Smooth muscle cell (in vitro differentiated cells): ENCODE data around the gene CRISPLD2. TPM values are rescaled to one million over a fixed set of nuclear protein-coding genes. Genes with fewer than 3 reads are reported as not detected.
A peak's percentile ranks its signal among the peaks of the same experiment; 100 is the strongest.

Experiments
- DNase-seq: peaks from one replicate; lab custom pipeline; 2025; ENCODE audit not compliant: unreplicated experiment; lab: John Stamatoyannopoulos, UW
- H2AFZ ChIP-seq: fragments of 200-600 bp; sonication (generic); 2 replicates; pipeline ENCODE4 v1.6.0; 2016; ENCODE audit warnings: antibody characterized with exemption, low read depth, mild to moderate bottlenecking
- H3F3A ChIP-seq: fragments of 200-600 bp; sonication (generic); 2 replicates; pipeline ENCODE4 v1.6.0; 2017; ENCODE audit warnings: antibody characterized with exemption, low read depth
- H3K27ac ChIP-seq: fragments of 200-600 bp; sonication (generic); 2 replicates; pipeline ENCODE4 v1.5.1; 2016; ENCODE audit warnings: low read depth, mild to moderate bottlenecking
- H3K27me3 ChIP-seq: fragments of 200-600 bp; sonication (generic); 2 replicates; pipeline ENCODE4 v1.6.1; 2016; ENCODE audit warnings: low read depth, mild to moderate bottlenecking
- H3K36me3 ChIP-seq: fragments of 200-600 bp; sonication (generic); 2 replicates; pipeline ENCODE4 v1.5.1; 2016; ENCODE audit warnings: low read depth
- H3K4me1 ChIP-seq: fragments of 200-600 bp; sonication (generic); 2 replicates; pipeline ENCODE4 v1.5.1; 2016; ENCODE audit warnings: low read depth
- H3K4me2 ChIP-seq: fragments of 200-600 bp; sonication (generic); 2 replicates; pipeline ENCODE4 v1.6.0; 2016; ENCODE audit warnings: mild to moderate bottlenecking
- H3K4me3 ChIP-seq: fragments of 200-600 bp; sonication (generic); 2 replicates; pipeline ENCODE4 v1.5.1; 2016; ENCODE audit warnings: mild to moderate bottlenecking
- H3K79me2 ChIP-seq: fragments of 200-600 bp; sonication (generic); 2 replicates; pipeline ENCODE4 v1.6.0; 2016; ENCODE audit warnings: low read depth, mild to moderate bottlenecking
- H3K9ac ChIP-seq: fragments of 200-600 bp; sonication (generic); 2 replicates; pipeline ENCODE4 v1.6.0; 2016; ENCODE audit warnings: low read depth
- H3K9me3 ChIP-seq: fragments of 200-600 bp; sonication (generic); replicated peaks from 2 replicates; pipeline ENCODE4 v1.5.1; 2016; ENCODE audit warnings: low read depth
- H4K20me1 ChIP-seq: fragments of 200-600 bp; sonication (generic); 2 replicates; pipeline ENCODE4 v1.6.0; 2016; ENCODE audit warnings: low read depth
- WGBS: methylation state at CpG from one replicate; pipeline ENCODE4 v1.1.7; 2016; ENCODE audit warnings: low lambda C conversion rate; 5-methylcytosine and 5-hydroxymethylcytosine counted together
- polyA plus RNA-seq: library from polyadenylated mRNA; unstranded; fragments of >200 nt; fragmentation: Nextera tagmentation; extraction: Ambion mirVana; gene quantifications from 2 replicates; pipeline ENCODE4 v1.2.1, GENCODE V29; 2016
- total RNA-seq: library from RNA; depleted of rRNA; stranded (reverse); fragments of >200 nt; gene quantifications from 2 replicates; pipeline ENCODE4 v1.2.3, GENCODE V29; 2014
- TF ChIP-seq, protein P1 (sequence below): fragments of 200-600 bp; sonication (generic); IDR thresholded peaks from 2 replicates; pipeline ENCODE4 v1.5.1; 2017; ENCODE audit warnings: borderline replicate concordance, mild to moderate bottlenecking, antibody characterized with exemption; ENCODE audit not compliant: insufficient read depth, poor library complexity, severe bottlenecking

CRISPLD2 gene
- total RNA-seq (63.1 and 104 TPM in 2 replicates), polyA plus RNA-seq (79.7 and 105 TPM in 2 replicates)

GRCh38 chr16:84819644-84820304 is at the start of gene CRISPLD2:
TSS of gene CRISPLD2 (plus strand) at chr16:84819985. CDS start at chr16:84838496, 18,511 bp downstream.
- Histone ChIP-seq H3K9ac (peak within 1 kb of the TSS; percentile 26), H3K27ac (peak within 1 kb of the TSS; percentile 95), H4K20me1 (peaks cover 32% of the 10 kb centered on the region), H3K36me3 (no peaks in the 10 kb centered on the region), H3K79me2 (peaks cover 50% of the 10 kb centered on the region), H3K27me3 (no peaks in the 10 kb centered on the region), H3K4me3 (peak within 1 kb of the TSS; percentile 66), H3F3A (peaks cover 10% of the 10 kb centered on the region), H3K9me3 (no peaks in the 10 kb centered on the region), H3K4me2 (peak within 1 kb of the TSS; percentile 97), H3K4me1 (no peaks in the 10 kb centered on the region), H2AFZ (no peak within 1 kb of the TSS)
- WGBS: 4% methylated on average over 32 of the region's 53 CpGs
- DNase-seq: peak; percentile 89
- TF ChIP-seq, protein P1, sequence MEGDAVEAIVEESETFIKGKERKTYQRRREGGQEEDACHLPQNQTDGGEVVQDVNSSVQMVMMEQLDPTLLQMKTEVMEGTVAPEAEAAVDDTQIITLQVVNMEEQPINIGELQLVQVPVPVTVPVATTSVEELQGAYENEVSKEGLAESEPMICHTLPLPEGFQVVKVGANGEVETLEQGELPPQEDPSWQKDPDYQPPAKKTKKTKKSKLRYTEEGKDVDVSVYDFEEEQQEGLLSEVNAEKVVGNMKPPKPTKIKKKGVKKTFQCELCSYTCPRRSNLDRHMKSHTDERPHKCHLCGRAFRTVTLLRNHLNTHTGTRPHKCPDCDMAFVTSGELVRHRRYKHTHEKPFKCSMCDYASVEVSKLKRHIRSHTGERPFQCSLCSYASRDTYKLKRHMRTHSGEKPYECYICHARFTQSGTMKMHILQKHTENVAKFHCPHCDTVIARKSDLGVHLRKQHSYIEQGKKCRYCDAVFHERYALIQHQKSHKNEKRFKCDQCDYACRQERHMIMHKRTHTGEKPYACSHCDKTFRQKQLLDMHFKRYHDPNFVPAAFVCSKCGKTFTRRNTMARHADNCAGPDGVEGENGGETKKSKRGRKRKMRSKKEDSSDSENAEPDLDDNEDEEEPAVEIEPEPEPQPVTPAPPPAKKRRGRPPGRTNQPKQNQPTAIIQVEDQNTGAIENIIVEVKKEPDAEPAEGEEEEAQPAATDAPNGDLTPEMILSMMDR: no peak

GRCh38 chr16:84773312-84773711 is 46.5 kb upstream of the CRISPLD2 start:
- no peak for DNase-seq
- Histone ChIP-seq H3K79me2 (peaks cover 13% of the 10 kb centered on the region), H3F3A (no peaks in the 10 kb centered on the region), H3K9me3 (no peaks in the 10 kb centered on the region), H4K20me1 (peaks cover 19% of the 10 kb centered on the region), H3K36me3 (peaks cover 17% of the 10 kb centered on the region), H3K4me2 (no peak overlapping the region), H3K4me3 (no peak overlapping the region), H3K27me3 (no peaks in the 10 kb centered on the region), H2AFZ (no peak overlapping the region), H3K4me1 (no peaks in the 10 kb centered on the region), H3K27ac (no peak overlapping the region), H3K9ac (no peak overlapping the region)
- TF ChIP-seq, protein P1: no peak
- WGBS: 91% methylated on average over 10 of the region's 10 CpGs

DNA sequence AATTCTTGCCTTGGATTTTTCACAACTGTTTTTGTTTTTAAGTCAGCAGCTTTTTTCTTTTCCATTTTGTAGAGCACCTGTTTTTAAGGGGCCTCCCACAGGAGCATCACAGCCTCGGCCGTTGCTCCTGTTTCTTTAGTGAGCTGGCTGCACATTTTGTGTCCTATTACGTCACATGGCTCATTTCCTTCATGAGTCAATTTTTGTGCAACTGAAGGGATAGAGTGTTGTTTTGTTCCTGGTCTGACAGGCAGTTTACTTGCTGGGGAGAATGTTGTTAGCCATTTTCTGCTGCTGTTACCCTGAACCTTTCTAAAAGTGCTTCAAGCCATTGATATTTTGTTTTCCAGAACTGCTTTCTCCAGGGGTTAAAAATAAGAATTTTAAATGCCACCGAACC is 45.0 kb upstream of the CRISPLD2 start:
- Histone ChIP-seq H3K9ac (no peak overlapping the region), H3K79me2 (peaks cover 7% of the 10 kb centered on the region), H3K9me3 (no peaks in the 10 kb centered on the region), H3K4me3 (no peak overlapping the region), H3K4me1 (no peaks in the 10 kb centered on the region), H3K27ac (no peak overlapping the region), H3K27me3 (no peaks in the 10 kb centered on the region), H3K4me2 (no peak overlapping the region), H3K36me3 (peaks cover 16% of the 10 kb centered on the region), H4K20me1 (peaks cover 16% of the 10 kb centered on the region), H3F3A (no peaks in the 10 kb centered on the region), H2AFZ (no peak overlapping the region)
- TF ChIP-seq, protein P1: no peak
- 78% methylated on average over 4 of the region's 4 CpGs for WGBS
- no peak for DNase-seq

DNA sequence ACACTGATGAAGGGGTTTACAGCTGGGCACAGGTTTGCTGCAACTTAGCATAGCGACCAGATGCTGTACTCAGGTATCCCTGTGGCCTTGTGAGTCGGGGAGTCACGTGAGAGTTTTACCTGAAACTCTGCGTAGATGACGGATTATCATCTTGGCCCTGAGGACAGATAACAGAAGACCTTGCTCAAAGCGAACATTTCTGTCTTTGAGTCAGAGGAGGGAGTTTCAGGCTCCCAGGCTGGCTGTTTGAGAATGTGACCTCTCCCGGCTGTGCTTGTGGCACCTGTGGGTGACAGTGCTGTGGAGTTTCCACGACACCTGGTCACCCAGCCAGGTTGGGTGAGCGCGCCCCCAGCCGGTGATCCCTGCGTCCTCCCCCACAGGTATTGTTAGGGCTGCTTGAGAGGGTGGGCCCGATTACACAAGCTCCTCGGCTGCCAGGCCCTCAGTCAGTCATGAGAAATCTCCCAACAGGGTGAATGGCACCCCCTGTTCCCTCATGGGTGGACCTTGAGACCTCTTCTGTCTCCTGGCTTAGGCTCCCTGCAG is 44.4 kb upstream of the CRISPLD2 start:
- Histone ChIP-seq H3K4me3 (no peak overlapping the region), H3K79me2 (peaks cover 7% of the 10 kb centered on the region), H3K4me1 (no peaks in the 10 kb centered on the region), H3K27ac (no peak overlapping the region), H3K36me3 (peaks cover 20% of the 10 kb centered on the region), H3K4me2 (no peak overlapping the region), H3K27me3 (no peaks in the 10 kb centered on the region), H2AFZ (no peak overlapping the region), H3K9me3 (no peaks in the 10 kb centered on the region), H4K20me1 (peaks cover 12% of the 10 kb centered on the region), H3F3A (no peaks in the 10 kb centered on the region), H3K9ac (no peak overlapping the region)
- WGBS: 97% methylated on average over 14 of the region's 14 CpGs
- DNase-seq: no peak
- TF ChIP-seq, protein P1: no peak
